Activated CD4-positive, alpha-beta T cell treated with anti-CD3 and anti-CD28 coated beads, Interleukin-2, amount 50 U/mL, for 24 hours (primary cell): Measurements from ENCODE around the gene HIVEP3.
A peak's percentile ranks its signal among the peaks of the same experiment; 100 is the strongest.
"Not testable (repeated sequence)": the region's sequence is repeated elsewhere in the genome, so short reads cannot be mapped to it uniquely, and the experiment has no call there.

Experiments used
- DNase-seq, 2 donors: peaks; one replicate each; pipeline ENCODE4 v3.0.0-alpha.2; 2020; ENCODE audit warnings: low read depth in 1 of 2, low spot score in 1 of 2

The HIVEP3 gene

GRCh38 chr1:41924911-41925310 is 6.2 kb upstream of the HIVEP3 start:
- no peak for DNase-seq

DNA sequence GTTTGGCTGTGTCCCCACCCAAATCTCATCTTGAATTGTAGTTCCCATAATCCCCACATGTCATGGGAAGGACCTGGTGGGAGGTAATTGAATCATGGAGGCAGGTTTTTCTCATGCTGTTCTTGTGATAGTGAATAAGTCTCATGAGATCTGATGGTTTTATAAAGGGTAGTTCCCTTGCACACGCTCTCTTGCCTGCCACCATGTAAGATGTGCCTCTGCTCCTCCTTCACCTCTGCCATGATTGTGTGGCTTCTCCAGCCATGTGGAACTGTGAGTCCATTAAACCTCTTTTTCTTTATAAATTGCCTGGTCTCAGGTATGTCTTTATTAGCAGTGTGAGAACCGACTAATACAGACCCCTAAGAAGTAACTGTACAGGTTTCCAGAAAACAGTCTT is 2.5 kb upstream of the HIVEP3 start:
- DNase-seq: not testable (repeated sequence)

- DNase-seq: no peak
These were observed 1.9 kb upstream of the HIVEP3 start for GRCh38 chr1:41920658-41921057.

DNA sequence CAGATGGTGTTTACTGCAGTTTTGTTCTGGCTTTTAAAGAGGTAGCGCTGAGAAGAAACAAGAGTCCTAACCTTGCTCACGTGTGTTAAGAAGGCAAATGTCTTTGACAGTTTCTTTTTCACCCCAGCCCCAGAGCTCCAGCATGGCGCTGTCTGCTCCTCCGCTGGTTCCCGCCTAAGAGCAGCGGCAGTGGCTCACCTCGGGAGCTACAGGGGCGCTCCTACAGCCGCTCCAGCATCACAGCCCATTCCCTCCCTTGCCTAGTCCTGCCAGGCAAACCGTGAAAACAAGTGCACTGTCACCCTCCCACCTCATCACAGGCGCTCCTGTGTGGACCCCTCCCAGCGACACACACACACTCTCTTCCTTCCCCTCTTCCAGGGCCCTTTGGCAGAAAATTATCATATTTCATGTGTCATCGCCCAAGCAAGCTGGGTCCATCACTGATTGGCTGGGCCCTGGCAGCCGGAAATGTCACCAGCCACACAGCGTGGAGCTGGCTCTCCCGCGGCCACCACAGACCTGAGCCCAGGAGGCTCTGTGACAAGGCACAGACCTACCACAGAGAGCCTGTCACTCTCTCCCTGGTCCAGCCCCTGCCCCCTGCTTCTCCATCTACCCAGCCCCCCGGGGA is 1.2 kb upstream of the HIVEP3 start:
- peak; percentile 51 to 73 for DNase-seq

DNA sequence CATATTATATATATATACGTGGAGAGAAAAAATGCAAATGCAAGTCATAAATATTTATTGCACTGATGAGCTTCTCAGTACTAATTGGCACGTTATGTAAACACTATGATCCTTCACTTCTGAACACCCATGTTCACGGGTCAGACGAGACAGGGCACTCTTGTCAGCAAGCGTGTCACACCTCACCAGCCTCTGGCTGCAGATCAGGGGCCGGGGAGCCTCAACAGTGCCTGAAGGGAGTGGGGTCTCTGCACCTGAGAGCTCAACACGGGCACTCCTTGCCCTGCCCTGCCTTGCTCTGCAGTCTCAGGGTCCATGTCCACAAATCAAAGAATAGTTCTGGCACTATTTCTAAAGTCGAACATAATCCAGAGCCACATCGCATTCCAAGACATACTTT is 409 bp upstream of the HIVEP3 start:
- no peak for DNase-seq

GRCh38 chr1:41917835-41918449 is 780 bp downstream of the HIVEP3 start:
- no peak for DNase-seq

- DNase-seq: no peak
These were observed 1.6 kb downstream of the HIVEP3 start for GRCh38 chr1:41917076-41917475.

DNA sequence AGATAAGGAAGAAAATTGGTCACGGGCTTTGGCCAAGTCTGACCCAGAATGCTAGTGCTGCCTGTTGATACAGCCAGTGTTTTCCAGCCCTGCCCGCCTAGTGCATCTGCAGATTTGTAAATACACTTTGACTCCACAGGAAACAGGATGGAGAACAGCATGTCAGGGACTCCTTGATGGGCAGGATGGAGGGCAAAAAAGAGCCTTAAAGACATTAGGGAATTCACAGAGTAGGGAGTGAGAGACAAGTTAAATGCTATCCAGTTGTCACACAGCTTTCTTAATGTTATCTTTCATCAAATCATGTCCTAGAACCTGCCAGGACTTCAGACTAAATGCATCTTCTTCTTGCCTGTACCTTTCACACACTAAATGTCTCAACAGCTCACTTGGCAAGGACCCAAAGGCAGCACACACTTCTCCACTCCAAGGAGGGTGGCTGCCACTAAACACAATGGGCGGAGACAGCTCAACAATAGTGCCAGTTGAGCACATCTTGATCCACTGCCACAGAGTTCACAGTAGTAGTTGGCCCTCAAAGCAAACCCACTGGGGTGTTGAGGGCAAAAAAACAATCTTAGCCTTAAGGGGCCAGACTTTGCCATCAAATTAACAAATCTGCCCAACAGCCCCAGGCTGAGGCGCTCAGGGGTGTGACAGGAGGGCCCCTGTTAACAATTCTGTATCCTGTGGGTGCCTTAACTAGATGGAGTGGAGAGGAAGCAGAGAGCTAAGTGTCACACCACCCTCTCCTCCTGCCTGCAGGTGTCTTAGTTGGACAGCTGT is 2.7 kb downstream of the HIVEP3 start:
- DNase-seq: no peak

DNA sequence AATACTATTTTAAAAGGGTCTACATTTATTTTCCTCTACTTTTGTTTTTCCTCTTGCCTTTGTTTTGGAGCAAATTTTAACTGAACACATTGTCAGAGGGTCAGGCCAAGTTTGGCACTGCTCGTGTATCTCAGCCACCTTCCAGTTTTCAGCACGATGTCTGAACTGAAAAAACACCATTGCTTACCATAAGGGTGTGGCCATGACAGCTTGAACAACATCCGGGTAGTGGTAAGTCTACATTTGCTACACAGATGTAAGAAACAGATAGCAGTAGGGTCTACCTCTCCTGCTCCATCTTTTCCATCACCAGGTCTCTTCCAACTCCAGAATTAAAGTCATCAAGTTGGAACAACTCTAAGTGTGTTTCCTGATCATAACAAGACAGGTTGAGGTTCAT is 4.2 kb downstream of the HIVEP3 start:
- no peak for DNase-seq

- no peak for DNase-seq
These were observed 5.7 kb downstream of the HIVEP3 start for GRCh38 chr1:41913014-41913413.

GRCh38 chr1:41908288-41908895 is 10.3 kb downstream of the HIVEP3 start:
- no peak for DNase-seq

DNA sequence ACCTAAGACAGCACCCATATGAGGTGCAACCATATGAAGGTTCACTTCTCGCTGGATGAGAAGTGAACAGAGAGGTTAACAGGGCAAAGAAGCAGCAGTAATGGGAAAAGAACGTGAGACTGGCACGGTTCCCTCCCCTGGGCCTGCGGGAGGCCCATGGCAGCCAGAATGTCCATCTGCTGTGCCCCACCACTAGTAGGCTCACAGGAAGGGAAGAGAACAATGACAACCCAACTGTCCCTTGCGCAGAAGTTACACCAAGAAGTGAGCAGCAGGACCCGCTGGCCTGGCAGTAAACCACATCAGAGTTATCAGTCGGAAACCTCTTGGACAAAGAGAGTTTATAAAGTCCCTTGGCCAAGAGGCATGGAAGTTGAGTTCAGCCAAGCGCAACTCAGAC is 11.3 kb downstream of the HIVEP3 start:
- no peak for DNase-seq

- DNase-seq: no peak
These were observed 11.8 kb downstream of the HIVEP3 start for GRCh38 chr1:41906943-41907342.

DNA sequence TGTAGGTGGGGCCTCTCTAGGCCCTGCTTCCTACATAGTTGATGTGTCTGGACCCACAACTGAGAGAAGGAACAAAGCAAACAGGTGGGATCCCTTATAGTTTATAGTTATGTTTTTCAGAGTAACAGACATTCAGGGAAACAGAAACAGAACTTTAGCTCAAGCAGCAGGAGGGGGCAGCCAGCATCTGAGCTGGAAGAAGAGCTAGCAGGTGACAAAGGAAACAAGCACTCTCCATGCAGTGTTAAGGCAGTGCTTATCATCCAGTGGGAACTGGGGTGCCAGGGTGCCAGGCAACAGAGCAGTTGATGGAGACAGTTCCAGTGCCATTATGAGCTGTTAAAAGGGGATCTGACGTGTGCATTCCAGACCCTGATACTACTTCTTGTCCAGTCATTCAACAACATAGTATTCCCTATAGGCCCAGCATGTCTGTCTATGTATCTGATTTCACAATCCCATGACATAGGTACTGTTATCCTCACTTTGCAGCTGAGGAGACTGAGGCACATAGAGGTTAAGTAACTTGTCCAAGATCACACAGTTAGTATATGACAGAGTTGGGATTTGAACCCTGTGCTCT is 13.5 kb downstream of the HIVEP3 start:
- no peak for DNase-seq

DNA sequence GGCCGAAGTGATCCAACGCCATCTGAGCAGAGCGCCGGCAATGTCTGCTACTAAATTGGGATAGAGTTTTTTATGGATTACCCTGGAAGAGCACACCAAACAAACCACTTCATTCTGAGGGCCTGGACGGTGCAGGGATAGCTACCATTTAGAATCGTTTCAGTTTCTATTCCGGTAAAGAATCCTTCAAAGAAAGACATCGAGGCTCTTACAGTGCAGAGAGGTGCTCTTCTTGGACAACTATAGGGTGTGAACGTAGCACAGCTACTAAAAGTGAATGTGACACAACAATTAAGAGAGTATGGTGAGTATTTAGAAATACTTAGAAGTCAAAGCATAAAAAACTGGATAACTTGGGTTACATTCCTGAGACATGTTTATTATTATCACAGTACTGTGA is 16.1 kb downstream of the HIVEP3 start:
- DNase-seq: no peak

GRCh38 chr1:41902159-41902577 is 16.6 kb downstream of the HIVEP3 start:
- no peak for DNase-seq

DNA sequence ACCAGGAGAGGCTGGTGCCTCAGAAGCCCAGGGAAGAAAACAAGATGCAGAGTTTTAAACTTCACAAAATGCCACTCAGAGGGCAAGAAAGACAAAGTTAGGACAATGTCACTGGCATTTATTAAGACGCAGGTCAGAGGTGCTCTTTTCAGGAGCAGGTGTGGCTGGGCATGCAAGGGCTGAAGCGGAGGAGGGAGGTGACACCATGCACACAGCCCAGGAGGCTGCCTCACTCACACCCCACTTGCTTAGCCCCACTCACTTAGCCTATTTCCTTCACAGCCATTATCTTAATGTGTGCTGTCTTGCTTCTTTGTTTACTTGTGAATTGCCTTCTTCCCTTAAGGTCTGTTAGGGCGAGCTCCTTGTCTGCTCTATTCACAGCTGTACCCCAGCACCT is 17.2 kb downstream of the HIVEP3 start:
- no peak for DNase-seq

DNA sequence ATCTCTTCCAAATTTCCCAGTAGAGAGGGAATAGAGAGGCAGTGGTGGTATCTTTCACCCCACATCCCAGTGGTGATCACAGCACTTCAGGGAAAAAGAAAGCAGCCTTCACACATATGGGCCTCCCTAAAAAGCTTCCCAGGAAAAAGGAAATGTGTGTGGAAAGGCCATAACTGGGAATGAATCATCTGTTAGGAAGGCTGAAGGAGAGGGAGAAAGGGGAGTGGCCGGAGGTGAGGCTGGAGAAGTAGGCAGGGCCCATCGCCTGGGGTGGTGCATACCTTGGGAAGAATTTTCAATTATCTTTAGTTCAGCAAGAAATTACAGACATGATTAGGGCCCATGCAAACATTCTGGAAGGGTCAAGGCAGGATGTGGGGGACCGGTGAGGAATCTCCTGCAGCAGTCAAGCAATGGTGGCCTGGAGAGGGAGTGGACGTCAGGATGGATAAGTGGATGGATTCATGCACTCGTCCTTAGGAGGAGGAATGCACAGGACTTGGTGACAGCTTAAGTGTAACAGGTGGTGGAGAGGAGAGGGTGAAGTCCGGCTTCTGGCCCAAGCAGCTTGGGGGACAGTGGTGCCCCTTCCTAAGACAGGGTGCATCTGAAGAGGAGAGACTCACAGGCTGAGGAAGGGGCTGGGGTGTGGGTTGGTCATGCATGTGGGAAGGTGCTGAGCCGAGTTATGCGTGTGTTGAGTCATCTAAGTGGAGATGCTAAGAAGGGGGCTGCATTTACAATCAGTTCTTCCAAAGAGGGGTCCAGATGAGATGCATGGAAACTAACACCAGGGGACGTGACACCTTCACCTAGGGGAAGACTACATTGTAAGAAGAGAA is 17.9 kb downstream of the HIVEP3 start:
- no peak for DNase-seq

DNA sequence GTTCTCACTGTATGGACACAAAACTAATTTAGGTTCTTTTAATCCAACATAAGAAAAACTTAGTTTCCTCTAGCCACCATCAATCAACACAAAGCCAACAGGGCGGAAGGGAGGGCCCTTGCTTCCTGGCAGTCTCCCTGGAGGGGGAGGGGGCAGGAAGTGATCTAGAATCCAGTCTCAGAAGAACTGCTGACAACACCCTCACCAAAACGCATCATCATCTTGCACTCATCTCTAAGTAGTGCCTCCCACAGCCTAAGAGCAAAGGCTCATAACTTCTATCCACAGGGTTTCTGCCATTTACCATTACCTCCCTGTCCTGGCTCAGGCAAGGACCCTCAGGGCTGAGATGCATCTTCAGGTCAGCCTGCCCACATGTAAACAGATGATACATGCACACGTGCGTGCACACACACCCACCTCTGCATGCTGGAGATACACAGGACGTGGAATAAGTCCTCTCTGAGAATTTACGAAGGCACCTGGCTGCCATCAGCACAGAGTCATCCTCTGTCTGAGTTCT is 20.5 kb downstream of the HIVEP3 start:
- DNase-seq: peak; percentile 24 to 64

DNA sequence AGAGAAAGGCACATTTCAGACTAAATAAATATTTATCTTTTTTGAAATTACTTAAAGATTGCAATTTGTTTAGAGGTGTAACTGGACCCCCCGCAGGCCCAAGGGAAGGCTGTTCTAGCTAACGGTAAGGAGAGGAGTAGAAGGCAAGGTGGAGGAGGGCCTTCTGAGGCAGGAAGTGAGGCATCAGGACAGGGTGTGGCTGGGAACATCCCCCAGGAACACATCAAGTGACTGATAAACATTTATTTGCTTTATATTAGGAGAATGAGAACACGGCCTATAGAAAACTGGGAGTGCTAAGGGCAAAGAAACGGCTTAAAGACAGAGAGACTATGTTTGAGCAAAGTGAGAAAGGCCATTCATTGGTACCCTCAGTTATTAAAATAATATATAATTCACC is 23.2 kb downstream of the HIVEP3 start:
- DNase-seq: no peak
